ENCODE results near the gene UTP25. TPM values are rescaled to one million over a fixed set of nuclear protein-coding genes. Genes with fewer than 3 reads are reported as not detected.

Gene UTP25
- total and polyA plus RNA-seq, 2 of the 4 experiments (the other 2 are of a cell fraction): 7.1 to 17.4 TPM

- H2AK9ac ChIP-seq (replicated peaks; ENCODE audit: low read depth, low read length, poor library complexity): no peak overlapping the region
- no peak overlapping the region for H3K14ac ChIP-seq (replicated peaks; ENCODE audit: low read depth, low read length)
- dilution Hi-C loops (cut with HindIII; ENCODE audit: low sequenced_read_pairs, unreplicated experiment): no loop called here
- no peak overlapping the region for H2BK15ac ChIP-seq (ENCODE audit: low read depth, low read length)
- no peaks in the 10 kb centered on the region for H3K9me3 ChIP-seq (ENCODE audit: control insufficient read depth, insufficient read depth, low read length)
- no peaks in the 10 kb centered on the region for H4K20me1 ChIP-seq (ENCODE audit: insufficient read depth, low read length)
- no peak overlapping the region for H3K4ac ChIP-seq (ENCODE audit: low read depth, low read length)
- no peak overlapping the region for H2BK120ac ChIP-seq (ENCODE audit: low read depth, low read length)
- TF ChIP-seq CTCF (conservative IDR thresholded peaks at IDR 0.05; ENCODE audit: low read depth, low read length) (no peak), MAZ (IDR thresholded peaks at IDR 0.05; ENCODE audit: borderline replicate concordance, low read depth, low read length) (no peak), USF2 (IDR thresholded peaks at IDR 0.05; ENCODE audit: low read depth, low read length) (no peak), CEBPB (IDR thresholded peaks at IDR 0.05; ENCODE audit: low read depth, low read length) (no peak), NFE2L2 (IDR thresholded peaks at IDR 0.05; ENCODE audit: low read depth, low read length) (no peak), RCOR1 (IDR thresholded peaks at IDR 0.05; ENCODE audit: insufficient replicate concordance, low read length) (no peak), SMC3 (IDR thresholded peaks at IDR 0.05; ENCODE audit: low read depth, low read length) (no peak), RFX5 (IDR thresholded peaks at IDR 0.05; ENCODE audit: low read depth, low read length) (no peak)
- H3K27ac ChIP-seq (ENCODE audit: insufficient read depth, low read length): no peak overlapping the region
- peak overlapping the region; percentile 80 for H2AFZ ChIP-seq (replicated peaks; ENCODE audit: low read length, poor library complexity)
- no peak overlapping the region for H2AK5ac ChIP-seq (ENCODE audit: low read depth, low read length)
- no peaks in the 10 kb centered on the region for H3K27me3 ChIP-seq (ENCODE audit: control insufficient read depth, insufficient read depth, low read length)
- 100% methylated on average over 1 of the region's 6 CpGs; no CpG with 5 or more reads in 1 of the 2 experiments for WGBS, 2 experiments (ENCODE audit: extremely low coverage in 2 of 2, insufficient read length in 1 of 2)
- DNase-seq: no peak
- in situ Hi-C loops (cut with MboI; ENCODE audit: low sequenced_read_pairs): no loop called here
- no peaks in the 10 kb centered on the region for H3K79me1 ChIP-seq (ENCODE audit: low read depth in 1 of 2, low read length in 2 of 2)
- H3K4me2 ChIP-seq (ENCODE audit: low read depth, low read length): no peak overlapping the region
- no peak overlapping the region for H3K23ac ChIP-seq (ENCODE audit: low read depth, low read length)
- H4K91ac ChIP-seq (ENCODE audit: insufficient read depth, low read depth, low read length): no peak overlapping the region
- H3K4me1 ChIP-seq (ENCODE audit: control insufficient read depth, insufficient read depth, low read length): peaks cover 2% of the 10 kb centered on the region; the same call in 1 of the 2 replicates
- no peak overlapping the region for H4K8ac ChIP-seq (ENCODE audit: low read depth in 2 of 2, low read length in 2 of 2)
- H3K4me3 ChIP-seq (ENCODE audit: insufficient read depth, low read depth, low read length): no peak overlapping the region
- BruUV-seq (replicated peaks): no TSS peak
- intact Hi-C loops (cut with micrococcal nuclease): loop anchor here (5.0 kb wide), 1 partner anchor 111 kb away; no protein-coding TSS in a partner anchor
- H3K36me3 ChIP-seq (ENCODE audit: control insufficient read depth, insufficient read depth, low read length): no peaks in the 10 kb centered on the region
- H4K5ac ChIP-seq (ENCODE audit: low read depth, low read length): no peak overlapping the region
- H3K9me1 ChIP-seq (ENCODE audit: insufficient read depth, low read length): no peaks in the 10 kb centered on the region; the same call in 1 of the 2 replicates
- H2BK20ac ChIP-seq (ENCODE audit: low read depth, low read length): no peak overlapping the region
- no peak overlapping the region for H3K9ac ChIP-seq (ENCODE audit: low read depth, low read length)
- H3K56ac ChIP-seq (ENCODE audit: extremely low read depth, insufficient read depth, low read length): no peak overlapping the region
- no peak overlapping the region for H3K18ac ChIP-seq (ENCODE audit: low read depth, low read length)
- CTCF ChIA-PET: interaction anchor here (0.5 to 1.6 kb wide), 11 partner anchors 9 to 1566 kb away, joined by 3 to 6 read pairs (median 4); no protein-coding TSS in a partner anchor
- POLR2A ChIA-PET (ENCODE audit: unreplicated experiment): no interaction called here
- H2BK5ac ChIP-seq (ENCODE audit: low read depth, low read length, poor library complexity, severe bottlenecking): no peak overlapping the region
- ATAC-seq (ENCODE audit: low read depth): no peak
Measured at GRCh38 chr1:209876078-209876800, 48.5 kb downstream of the UTP25 start.
